Vagina (tissue), 2 donors: Measurements from ENCODE around the gene IGFL4.

ENCODE experiments used
- POLR2AphosphoS5 ChIP-seq, 2 donors: sonication (generic); formaldehyde crosslinking; IDR thresholded peaks; one replicate each; pipeline ENCODE4 v1.9.0; 2017; ENCODE audit warnings: antibody characterized with exemption in 2 of 2, mild to moderate bottlenecking in 2 of 2, low read depth in 1 of 2; ENCODE audit not compliant: insufficient read depth in 1 of 2
- TF ChIP-seq, protein P1 (sequence below), 3 experiments: fragments of 450-650 bp in 2 of 3; fragments of 200-600 bp in 1 of 3; sonication (generic) in 1 of 3; IDR thresholded peaks; one replicate each; pipeline ENCODE4 v1.5.1; 2017 to 2019; ENCODE audit warnings: antibody characterized with exemption in 3 of 3, mild to moderate bottlenecking in 2 of 3, moderate library complexity in 2 of 3

DNA sequence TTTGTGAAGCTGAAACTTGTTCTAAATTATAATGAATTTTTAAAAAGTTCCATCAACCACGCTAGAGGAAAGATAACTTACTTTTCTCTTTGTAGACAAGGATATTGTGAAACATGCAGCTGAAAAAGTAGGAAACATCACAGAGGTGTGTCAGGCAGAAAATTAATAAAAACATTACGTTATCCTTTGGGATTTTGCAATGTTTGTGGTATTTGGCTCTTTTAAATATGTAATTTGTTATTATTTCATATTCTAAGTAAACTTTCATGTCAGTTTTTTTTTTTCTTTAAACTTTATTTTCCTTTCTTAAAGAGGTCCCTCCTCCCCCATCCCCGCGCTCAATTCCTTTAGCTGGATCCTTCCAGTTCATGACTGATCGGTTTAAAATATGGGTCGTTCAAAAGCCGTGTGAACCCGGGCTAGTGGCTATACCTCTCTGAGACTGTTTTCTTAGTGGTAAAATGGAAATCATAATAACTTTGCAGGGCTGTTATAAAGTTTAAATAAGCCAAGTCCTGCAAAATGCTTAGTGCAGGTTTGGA is 46.3 kb downstream of the IGFL4 start:
- TF ChIP-seq, protein P1, sequence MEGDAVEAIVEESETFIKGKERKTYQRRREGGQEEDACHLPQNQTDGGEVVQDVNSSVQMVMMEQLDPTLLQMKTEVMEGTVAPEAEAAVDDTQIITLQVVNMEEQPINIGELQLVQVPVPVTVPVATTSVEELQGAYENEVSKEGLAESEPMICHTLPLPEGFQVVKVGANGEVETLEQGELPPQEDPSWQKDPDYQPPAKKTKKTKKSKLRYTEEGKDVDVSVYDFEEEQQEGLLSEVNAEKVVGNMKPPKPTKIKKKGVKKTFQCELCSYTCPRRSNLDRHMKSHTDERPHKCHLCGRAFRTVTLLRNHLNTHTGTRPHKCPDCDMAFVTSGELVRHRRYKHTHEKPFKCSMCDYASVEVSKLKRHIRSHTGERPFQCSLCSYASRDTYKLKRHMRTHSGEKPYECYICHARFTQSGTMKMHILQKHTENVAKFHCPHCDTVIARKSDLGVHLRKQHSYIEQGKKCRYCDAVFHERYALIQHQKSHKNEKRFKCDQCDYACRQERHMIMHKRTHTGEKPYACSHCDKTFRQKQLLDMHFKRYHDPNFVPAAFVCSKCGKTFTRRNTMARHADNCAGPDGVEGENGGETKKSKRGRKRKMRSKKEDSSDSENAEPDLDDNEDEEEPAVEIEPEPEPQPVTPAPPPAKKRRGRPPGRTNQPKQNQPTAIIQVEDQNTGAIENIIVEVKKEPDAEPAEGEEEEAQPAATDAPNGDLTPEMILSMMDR (IDR thresholded peaks at IDR 0.05): no peak
- no peak for TF ChIP-seq POLR2AphosphoS5 (IDR thresholded peaks at IDR 0.05; ENCODE audit: insufficient read depth in 1 of 2, low read depth in 1 of 2)
